NCI-H1436 (cell line): ENCODE measurements around the gene SRSF6.
"Not testable (repeated sequence)": the region's sequence is repeated elsewhere in the genome, so short reads cannot be mapped to it uniquely, and the experiment has no call there.

Source experiments
- DNase-seq: peaks from one replicate; lab custom pipeline; 2025; lab: John Stamatoyannopoulos, UW

Gene SRSF6

DNA sequence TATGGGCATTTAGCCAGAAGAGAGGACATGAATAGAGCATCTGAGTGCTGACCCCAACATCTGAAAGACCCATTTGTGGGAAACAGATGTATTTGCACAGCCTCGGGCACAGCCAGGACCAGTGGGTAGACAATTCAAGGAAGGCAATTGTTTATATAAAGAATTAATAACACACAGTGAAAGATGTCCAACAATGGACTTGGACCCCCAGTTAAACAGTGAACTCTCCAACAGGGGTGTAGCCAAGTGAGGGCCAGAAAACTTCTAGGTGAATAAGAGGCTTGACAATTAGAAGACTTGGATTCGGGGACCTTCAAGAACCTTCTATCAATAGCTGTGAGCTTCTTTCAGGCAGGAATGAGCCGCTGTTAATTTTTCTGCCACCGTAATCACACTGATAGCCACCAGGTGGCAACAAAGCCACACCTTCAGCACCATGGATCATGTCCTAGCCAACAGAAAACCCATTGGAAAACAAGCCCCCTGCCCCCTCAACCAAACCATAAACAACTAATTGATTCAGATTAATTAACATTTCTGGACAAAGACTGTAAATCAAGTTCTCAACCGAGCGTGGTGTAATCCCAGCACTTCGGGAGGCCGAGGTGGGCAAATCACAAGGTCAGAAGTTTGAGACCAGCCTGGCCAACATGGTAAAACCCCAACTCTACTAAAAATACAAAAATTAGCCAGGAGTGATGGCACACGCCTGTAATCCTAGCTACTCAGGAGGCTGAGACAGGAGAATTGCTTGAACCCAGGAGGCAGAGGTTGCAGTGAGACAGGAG is 8.8 kb upstream of the SRSF6 start:
- peak; percentile 16 for DNase-seq

DNA sequence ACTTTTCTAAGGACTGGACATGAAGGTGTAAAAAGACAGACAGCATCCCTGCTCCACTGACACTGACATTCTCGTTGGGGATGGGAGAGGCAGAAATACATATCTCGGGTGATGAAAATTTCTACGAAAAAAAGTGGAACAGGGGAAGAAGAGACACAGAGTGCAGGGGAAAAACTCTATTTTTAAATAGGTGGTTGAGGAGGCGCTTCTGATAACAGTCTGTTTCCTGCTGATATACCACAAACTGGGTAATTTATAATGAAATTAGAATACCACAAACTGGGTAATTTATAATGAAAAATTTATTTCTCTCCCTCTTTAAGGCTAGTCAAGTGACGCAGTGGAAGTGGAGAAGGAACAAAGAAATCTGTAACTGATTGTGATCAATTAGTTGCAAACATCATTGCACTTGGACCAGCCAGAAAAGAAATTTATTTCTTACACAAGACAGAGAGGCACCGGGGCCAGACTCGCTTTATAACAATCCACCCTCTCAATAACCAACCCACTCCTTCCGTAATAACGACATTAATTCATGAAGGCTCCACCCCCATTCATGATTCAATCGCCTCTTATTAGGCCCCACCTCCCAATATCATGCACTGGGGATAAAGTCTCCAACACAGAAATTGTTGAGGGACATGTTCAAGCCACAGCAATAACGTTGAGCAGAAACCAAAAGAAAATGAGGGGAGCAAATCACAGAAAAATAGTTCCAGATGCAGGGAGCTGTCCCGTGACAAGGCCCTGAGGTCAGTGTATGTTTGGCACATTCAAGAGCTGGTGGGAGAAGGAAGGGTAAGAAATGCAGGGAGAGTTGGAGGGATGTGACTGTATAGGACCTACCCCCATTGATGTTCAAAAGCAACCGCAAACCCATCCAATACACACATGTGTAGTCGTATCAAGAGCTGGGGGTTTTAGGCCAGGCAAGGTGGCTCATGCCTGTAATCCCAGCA is 6.6 kb upstream of the SRSF6 start:
- no peak for DNase-seq

DNA sequence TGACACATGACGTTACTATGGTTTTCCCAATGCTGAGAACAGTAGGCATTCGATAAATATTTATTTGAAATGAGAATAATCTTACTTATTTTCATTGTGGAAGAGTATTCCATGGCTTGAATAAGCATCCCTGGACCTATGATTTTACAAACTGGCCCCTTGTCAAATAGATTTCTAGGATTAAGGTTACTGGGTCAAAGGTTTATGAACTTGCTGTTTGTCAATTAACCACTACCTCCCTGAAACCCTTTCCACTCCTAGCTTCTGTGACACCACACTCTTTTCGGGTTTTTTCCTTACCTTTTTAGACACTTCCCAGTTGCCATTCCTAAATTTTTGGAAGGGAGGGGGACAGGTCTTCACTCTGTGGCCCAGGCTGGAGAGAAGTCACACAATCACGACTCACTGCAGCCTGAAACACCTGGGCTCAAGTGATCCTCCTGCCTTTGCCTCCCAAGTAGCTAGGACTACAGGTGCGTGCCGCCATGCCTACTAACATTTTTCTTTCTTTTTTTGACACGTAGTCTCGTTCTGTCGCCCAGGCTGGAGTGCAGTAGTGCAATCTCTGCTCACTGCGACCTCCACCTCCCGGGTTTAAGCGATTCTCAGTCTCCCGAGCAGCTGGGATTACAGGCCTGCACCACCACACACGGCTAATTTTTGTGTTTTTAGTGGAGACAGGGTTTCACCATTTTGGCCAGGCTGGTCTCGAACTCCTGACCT is 5.1 kb upstream of the SRSF6 start:
- DNase-seq: no peak

DNA sequence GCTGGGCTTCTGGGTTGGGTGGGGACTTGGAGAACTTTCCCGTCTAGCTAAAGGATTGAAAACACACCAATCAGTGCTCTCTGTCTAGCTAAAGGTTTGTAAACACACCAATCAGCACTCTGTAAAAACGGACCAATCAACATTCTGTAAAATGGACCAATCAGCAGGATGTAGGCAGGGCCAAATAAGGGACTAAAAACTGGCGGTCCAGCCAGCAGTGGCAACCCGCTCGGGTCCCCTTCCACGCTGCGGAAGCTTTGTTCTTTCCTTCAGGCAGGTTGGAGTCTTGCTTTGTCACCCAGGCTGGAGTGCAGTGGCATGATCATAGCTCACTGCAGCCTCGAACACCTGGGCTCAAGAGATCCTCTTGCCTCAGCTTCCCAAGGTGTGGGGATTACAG is 1.4 kb upstream of the SRSF6 start:
- not testable (repeated sequence) for DNase-seq

DNA sequence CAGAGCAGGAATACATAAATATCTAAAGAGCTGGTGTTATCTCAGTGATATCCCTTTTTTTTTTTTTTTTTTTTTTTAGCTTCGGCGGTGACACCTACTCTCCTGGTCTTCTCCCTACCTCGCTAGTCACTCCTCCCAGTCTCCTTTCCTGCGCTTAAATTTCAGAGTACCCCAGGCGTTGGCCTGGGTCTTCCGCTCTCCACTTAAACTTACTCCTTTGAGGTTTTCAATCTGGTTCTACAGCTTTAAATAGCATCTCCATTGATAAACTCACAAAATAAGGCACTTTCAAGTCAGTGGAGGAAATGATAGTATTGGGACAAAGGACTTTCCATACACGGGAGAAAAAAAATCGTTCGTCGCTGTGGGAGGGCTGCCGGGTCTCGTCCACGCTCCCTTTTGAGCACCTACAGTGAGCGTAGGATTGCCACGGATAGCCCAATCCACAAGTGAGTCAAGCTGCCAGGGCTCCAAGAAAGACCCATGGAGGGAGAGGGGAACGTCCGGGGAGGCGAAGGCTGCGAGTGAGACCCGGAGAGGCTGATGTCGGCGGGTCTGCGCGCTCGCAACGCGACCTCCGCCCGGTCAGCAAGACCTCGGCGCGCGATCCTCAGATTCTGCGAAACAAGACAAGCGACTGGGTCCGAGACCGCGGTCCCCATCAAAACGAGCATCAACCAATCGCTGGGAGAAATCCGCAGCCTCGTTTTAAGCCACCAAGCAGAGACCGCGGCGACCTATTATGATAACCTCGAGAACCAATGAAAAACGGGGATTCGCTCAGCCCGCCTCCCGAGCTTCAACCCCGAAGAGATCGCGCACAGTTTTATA is 672 bp upstream of the SRSF6 start:
- peak; percentile 89 for DNase-seq

DNA sequence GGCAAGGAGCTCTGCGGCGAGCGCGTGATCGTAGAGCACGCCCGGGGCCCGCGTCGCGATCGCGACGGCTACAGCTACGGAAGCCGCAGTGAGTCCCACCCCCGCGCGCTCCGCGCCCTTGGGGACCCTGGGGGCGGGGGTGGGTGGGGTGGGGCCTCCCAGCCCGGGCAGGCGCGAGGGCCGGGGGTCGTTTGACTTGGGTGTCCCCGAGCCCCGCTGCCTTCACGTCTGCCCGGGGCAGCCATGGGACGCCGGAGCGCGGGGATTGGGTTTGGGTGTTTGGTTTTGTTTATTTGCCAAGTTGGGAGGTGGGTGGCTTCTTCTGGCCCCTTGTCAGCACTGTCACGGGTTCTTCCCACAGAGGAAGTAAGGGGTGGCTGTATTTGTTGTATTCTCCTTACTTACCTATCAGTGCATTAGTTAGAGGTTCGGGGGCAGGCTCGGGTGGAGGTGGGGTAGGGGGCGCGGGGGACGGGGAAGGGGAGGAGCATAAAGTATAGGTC is 777 bp downstream of the SRSF6 start:
- DNase-seq: no peak

DNA sequence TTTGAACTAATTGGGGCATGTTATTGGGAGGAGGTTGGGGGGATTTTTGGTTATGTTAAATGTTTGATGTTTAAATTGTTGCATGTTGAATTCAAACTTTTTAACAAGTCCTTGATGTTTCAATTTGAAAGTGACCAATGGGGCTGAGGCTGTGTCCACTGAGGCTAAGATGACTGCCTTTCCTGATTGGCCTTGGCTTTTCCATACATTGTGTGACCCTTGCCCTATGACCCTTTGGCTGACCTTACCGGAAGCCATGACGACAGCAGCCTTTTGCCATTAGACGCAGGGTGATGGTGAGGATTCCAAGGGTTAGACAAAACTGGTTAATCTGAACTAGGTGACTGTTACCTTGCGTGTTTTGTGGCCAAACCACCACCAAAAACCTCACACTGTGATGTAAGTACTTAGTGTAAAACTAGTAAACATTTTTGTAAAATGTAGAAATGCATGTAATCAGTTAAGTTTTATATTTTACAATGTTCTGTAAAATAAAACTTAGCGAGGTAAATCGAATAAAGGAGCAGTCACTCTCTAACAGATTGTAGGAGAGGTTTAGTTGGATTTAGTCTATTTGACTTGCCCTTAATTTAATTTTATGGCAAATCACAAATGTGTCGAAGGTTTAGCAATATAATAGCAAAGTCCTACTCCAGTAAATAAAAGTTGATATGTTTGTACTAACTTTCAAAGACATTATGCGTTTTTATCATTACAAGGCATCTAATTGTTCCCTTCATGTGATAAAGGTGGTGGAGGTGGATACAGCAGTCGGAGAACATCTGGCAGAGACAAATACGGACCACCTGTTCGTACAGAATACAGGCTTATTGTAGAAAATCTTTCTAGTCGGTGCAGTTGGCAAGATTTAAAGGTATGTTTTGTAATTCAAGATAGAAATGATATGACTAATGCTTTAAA is 1.6 kb downstream of the SRSF6 start:
- DNase-seq: no peak

DNA sequence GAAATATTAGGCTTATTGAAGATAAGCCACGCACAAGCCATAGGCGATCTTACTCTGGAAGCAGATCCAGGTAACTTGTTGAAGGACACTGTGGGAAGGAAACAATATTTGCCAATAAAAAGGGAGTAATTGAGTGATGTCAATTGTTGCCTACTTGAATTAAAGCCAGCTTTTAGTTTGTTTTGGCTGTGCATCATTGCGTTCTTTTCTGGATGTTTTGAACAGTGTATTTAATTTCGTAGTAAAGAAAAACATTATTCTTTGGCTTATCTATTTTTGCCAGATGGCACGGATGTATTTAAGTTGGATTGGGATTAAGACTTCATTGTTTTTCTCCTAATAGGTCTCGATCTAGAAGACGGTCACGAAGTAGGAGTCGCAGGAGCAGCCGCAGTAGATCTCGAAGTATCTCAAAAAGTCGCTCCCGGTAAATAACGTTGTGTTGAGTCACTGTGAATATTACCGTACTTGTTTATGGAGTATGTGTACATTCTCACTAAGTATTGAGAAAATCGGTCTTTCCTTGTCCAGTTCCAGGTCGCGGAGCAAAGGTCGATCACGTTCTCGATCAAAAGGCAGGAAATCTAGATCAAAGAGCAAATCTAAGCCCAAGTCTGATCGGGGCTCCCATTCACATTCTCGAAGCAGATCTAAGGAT is 2.6 kb downstream of the SRSF6 start:
- no peak for DNase-seq

DNA sequence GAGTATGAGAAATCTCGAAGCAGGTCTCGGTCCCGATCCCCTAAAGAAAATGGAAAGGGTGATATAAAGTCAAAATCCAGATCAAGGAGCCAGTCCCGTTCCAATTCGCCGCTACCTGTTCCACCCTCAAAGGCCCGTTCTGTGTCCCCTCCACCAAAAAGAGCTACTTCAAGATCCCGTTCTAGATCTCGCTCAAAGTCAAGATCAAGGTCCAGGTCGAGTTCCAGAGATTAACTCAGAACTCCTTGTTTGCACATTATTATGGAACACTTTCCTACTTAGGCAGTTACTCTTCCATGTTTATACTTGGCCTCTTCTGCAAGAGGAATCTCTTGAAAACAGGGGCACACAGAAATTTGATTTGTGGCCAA is 3.1 kb downstream of the SRSF6 start:
- DNase-seq: no peak

DNA sequence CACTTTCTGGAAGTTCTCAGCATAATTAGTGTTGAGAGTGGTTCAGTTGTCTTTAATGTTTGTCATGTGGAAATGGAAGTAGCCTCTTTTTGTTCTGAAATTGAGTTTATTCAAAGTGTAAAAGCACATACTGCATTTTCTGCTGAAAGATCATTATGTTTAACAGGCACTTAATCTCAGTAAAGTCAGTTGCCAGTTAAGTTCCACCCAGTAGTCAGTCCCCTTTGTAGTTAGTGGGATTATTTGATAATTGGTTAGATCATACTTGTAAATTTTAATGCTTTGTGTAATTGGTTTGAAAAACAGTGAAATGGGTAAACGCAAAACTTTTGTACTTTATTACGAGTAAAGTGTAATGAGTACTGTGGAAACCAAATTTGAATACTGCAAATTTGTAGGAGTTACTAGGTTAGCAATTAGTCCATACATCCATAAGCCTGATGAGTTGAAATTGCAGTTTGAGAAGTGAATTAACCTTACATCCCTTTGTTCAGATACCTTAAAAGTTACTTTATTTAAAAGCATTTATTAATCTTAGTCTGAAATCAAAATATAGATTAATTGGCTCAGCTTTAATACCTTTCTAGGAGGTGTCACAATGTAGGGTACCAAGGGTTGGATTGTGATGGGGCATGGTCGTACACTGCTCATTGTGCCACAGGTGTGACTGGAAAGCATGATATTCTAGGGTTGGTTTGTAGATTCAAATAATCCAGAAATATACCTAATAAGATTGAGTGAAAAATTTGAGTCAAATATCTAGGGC is 4.4 kb downstream of the SRSF6 start:
- DNase-seq: no peak

DNA sequence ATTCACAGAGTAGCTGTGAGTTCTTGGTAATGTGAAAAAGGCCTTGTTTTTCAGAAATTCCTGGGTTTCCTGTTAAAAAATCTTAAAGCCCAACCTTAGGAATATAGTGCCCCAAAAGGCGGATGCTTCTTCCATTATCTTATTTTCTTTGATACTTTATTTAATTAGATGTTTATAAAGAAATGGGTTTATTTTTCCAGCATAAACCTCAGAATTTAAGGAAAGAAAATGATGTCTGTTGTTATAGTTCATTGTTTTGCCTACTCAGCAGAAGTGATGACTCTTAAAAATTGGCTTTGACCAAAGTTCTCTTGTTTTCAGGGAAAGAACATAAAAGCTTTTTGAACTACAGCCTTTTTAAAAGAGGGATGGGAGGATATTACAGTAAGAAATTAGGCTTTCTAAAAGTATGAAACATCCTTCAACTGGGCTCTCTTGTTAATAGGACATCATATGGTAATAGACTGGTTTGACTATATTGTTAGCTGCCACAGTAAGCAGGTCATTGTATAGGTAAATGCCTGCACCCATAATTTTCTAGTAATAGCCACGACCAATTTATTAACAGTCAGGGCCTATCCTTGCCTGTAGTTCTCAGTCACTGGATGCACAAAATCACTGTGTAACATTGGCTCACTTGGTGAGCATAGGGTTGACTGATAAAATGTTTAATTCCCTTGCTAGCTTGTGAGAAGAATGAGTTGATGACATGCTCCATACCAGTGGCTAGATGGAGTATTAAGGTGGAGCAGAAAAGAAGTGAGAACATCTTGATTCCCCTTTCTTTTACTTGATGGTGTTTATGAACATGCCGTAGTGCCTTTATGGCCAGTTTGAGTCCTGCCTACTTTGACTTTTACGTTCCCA is 5.2 kb downstream of the SRSF6 start:
- no peak for DNase-seq

DNA sequence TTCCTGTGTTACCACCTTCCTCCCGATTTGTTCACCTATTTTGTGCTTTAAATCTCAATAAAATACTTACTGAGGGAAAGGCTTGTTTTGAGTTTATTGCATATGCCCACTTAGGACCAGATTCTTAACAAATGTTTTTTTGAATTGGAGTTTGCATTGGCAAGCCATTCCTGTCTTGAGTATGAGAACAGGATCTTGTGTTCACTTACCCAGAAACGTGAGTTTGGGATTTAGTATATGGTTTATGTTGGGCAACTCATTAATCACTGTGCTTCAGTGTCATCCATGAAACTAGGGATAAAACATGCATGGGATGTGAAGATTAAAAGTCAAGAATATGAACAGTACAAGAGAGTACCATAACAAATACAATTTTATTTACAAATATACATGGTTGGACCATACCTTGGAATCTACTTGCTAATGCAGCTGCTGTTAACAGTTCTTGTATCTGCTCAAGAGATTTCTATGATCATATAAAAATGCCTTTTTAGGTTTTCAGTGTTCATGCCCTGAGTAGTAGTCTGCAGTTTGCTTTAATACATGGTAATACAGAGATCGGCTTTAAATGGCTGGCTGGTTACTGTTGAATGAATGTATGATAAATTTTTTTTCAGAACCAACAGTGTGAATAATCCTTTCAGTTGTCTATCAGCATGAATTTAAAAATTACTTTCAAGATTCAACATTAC is 6.0 kb downstream of the SRSF6 start:
- DNase-seq: no peak

DNA sequence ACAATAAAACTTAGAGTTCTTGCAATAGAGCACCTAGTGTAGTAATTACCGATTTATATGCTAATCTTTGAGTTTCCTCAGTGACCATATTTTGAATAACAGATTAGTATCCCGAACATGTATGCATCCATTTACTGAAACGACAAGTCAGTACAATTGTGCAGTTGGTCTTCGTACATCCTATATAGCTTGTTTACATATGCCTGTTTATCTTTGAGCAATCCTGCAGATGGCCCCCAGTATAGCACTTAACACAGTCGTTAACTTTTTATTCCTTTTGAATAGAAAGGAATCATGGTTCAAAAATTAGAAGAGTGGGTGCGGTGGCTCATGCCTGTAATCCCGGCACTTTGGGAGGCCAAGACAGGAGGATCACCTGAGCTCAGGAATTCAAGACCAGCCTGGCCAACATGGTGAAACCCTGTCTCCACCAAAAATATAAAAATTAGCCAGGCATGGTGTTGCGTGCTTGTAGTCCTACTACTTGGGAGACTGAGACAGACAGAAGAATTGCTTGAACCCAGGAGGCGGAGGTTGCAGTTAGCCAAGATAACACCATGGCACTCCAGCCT is 6.6 kb downstream of the SRSF6 start:
- no peak for DNase-seq

DNA sequence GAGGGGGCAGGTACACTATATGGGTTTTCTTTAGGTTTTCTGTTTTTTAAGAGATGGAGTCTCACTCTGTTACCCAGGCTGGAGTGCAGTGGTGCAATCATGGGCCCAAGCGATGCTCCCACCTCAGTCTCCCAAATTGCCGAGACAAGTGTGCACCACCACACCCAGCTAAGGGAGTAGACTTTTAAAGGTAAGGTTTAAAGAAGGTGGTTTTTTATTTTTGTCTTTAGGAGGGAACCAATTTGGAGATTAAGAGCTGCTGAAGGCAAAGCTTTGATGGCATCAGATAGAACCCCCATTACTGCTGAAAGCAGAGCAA is 7.9 kb downstream of the SRSF6 start:
- DNase-seq: no peak

DNA sequence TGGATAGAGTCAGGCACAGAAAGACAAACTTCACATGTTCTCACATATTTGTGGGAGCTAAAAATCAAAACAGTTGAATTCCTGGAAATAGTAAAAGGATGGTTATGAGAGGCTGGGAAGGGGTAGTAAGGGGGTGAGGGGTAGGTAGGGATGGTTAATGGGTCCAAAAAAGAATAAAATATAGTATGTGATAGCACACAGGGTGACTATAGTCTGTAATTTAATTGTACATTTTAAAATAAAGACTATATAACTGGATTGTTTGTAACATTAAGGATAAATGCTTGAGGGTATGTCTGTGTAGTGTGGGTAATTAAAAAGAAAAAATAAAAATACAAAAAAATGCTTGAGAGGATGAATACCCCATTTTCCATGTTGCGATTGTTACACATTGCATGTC is 9.9 kb downstream of the SRSF6 start:
- no peak for DNase-seq

DNA sequence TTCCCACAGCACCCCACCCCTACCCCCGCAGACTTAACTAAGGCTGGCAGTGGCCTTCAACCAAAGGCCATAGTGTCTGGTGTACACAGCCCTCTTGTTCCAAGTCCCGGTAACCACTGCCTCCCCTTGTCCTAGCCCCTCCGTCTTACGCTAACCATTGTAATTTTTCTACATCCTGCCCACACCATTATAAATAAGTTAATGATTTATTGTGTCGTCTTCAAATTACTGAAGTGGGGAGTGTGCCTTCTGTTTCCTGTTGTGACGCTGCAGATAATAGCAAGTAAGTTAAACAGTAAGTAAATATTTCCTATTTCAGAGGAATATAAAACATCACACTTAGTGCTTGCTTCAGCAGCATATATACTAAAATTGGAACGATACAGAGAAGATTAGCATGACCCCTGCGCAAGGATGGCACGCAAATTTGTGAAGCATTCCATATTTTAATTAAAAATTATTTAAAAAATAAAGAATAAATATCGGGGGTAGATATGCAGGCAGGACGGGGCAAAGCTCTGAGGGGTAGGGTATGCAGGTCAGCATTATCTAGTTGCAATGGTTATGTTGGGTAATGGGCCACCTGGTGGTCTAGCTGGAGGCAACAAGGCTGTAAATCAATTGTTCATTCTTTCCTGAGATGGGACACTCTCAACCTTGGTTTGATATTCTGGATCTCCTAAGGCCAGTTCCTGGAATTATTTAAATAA is 15.1 kb downstream of the SRSF6 start:
- no peak for DNase-seq

DNA sequence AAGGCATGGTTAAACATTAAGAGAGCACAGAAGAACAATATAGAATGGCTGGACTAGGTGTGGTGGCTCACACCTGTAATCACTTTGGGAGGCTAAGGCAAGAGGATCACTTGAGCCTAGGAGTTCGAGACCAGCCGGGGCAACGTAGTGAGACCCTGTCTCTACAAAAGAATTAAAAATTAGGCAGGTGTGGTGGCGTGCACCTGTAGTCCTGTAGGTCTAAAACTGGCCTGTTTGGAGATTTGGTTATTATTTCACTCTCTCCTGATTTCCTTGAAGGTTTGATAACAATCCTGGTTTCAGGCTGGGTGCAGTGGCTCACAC is 15.6 kb downstream of the SRSF6 start:
- no peak for DNase-seq
